A549 (cell line): ENCODE results near the gene CACTIN.

ENCODE experiments used
- CEBPB ChIP-seq, 2 experiments: fragments of >200 bp in 1 of 2; sonication (Bioruptor Twin) in 1 of 2; formaldehyde crosslinking in 1 of 2; IDR thresholded peaks; 2 replicates each; pipeline ENCODE4 v1.6.1; 2012 to 2016
- CTCF ChIP-seq: fragments of >200 bp; sonication (Bioruptor Twin); formaldehyde crosslinking; IDR thresholded peaks from 3 replicates; pipeline ENCODE4 v1.5.1; 2016
- MAX ChIP-seq: IDR thresholded peaks from 2 replicates; pipeline ENCODE4 v1.6.1; 2012
- NFE2L2 ChIP-seq: fragments of 150-350 bp; conservative IDR thresholded peaks from 2 replicates; pipeline ENCODE4 v1.6.1; 2014; ENCODE audit warnings: low read length
- NR3C1 ChIP-seq: fragments of >200 bp; sonication (Bioruptor Twin); formaldehyde crosslinking; IDR thresholded peaks from 3 replicates; pipeline ENCODE4 v1.6.1; 2017
- PHF8 ChIP-seq: fragments of 200-600 bp; sonication (generic); IDR thresholded peaks from 2 replicates; pipeline ENCODE4 v1.6.1; 2016; ENCODE audit warnings: low read depth, mild to moderate bottlenecking, antibody characterized with exemption, moderate library complexity, borderline replicate concordance
- REST ChIP-seq: fragments of 200-600 bp; sonication (generic); IDR thresholded peaks from 2 replicates; pipeline ENCODE4 v1.6.1; 2016; ENCODE audit warnings: antibody characterized with exemption, mild to moderate bottlenecking, moderate library complexity
- TP53 ChIP-seq: fragments of 250-450 bp; sonication (Bioruptor Pico); IDR thresholded peaks from 2 replicates; pipeline ENCODE4 v1.5.0; 2021; ENCODE audit warnings: mild to moderate bottlenecking, moderate library complexity
- TF ChIP-seq, protein P1 (sequence below): IDR thresholded peaks from 2 replicates; pipeline ENCODE4 v1.6.1; 2012

DNA sequence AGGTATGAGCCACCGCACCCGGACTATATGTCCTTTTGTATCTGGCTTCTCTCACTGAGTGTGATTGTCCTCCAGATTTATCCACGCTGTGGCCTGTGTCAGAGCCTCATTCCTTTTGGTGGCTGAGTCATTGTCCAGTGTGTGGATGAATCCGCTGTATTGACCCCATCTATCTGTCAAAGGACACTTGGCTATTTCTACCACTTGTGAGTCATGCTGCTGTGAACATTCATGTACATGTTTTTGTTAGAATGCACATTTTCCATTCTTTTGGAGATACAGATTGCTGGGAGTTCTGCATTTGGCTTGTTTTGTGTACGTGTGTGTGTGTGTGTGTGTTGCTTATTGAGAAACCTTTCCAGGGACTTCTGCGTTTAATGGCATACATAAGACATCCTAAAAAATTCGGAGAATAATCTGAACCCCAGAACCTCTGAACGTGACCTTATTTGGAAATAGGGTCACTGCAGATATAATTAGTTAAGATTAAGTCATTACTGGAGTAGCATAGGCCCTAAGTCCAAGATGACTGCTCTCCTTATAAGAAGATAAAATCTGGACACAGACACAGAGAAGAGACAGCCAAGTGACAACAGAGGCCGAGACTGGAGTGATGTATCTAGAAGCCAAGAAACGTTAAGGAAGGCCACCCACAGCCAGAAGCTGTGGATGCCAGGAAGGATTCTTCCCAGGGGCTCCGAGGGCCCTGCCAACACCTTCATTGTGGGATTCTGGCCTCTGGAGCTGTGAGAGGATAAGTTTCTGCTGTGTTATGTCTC lies 46.2 kb downstream of the CACTIN start:
- TF ChIP-seq CTCF (no peak), CEBPB (IDR thresholded peaks at IDR 0.05) (no peak), NFE2L2 (no peak), NR3C1 (no peak), REST (no peak), PHF8 (no peak), MAX (no peak), TP53 (CRISPR knock-in tag) (no peak)
- TF ChIP-seq, protein P1, sequence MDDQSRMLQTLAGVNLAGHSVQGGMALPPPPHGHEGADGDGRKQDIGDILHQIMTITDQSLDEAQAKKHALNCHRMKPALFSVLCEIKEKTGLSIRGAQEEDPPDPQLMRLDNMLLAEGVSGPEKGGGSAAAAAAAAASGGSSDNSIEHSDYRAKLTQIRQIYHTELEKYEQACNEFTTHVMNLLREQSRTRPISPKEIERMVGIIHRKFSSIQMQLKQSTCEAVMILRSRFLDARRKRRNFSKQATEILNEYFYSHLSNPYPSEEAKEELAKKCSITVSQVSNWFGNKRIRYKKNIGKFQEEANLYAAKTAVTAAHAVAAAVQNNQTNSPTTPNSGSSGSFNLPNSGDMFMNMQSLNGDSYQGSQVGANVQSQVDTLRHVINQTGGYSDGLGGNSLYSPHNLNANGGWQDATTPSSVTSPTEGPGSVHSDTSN, result no peak
